IMR-90 (cell line): ENCODE measurements around the gene TMEM141. TPM values are rescaled to one million over a fixed set of nuclear protein-coding genes. Genes with fewer than 3 reads are reported as not detected.

Experiments used
- ATAC-seq: fragments of 200-7000 bp; cut with Tn5 transposase; 2 replicates; pipeline ENCODE4 v1.9.1; 2020; ENCODE audit warnings: low read depth, mild to moderate bottlenecking, moderate library complexity
- BruUV-seq: library from RNA; stranded (reverse); fragments of 400-500 nt; replicated peaks from 2 replicates; lab custom pipeline; 2021; lab: Mats Ljungman, UMichigan
- CTCF ChIA-PET: fragments of 300-600 bp; formaldehyde crosslinking; extraction: SDS; loops from one replicate; lab custom pipeline; 2021; ENCODE audit warnings: antibody characterized with exemption; lab: Yijun Ruan, JAX
- POLR2A ChIA-PET: fragments of 300-600 bp; sonication (Branson Sonifier 250); formaldehyde crosslinking; loops from one replicate; lab custom pipeline; 2022; ENCODE audit warnings: antibody characterized with exemption; ENCODE audit not compliant: unreplicated experiment; lab: Charles Lee
- DNase-seq: peaks from one replicate; pipeline ENCODE4 v3.0.0; 2013
- H2AFZ ChIP-seq: replicated peaks from 2 replicates; pipeline ENCODE3; 2013; ENCODE audit warnings: low read length, mild to moderate bottlenecking; ENCODE audit not compliant: poor library complexity
- H2AK5ac ChIP-seq: 2 replicates; pipeline ENCODE4 v1.6.1; 2013; ENCODE audit warnings: low read depth, low read length, inconsistent platforms
- H2AK9ac ChIP-seq: replicated peaks from 2 replicates; pipeline ENCODE3; 2013; ENCODE audit warnings: mild to moderate bottlenecking, low read depth, low read length, moderate library complexity; ENCODE audit not compliant: poor library complexity
- H2BK120ac ChIP-seq: 2 replicates; pipeline ENCODE4 v1.6.1; 2013; ENCODE audit warnings: low read depth, low read length, inconsistent platforms
- H2BK15ac ChIP-seq: 3 replicates; pipeline ENCODE4 v1.6.1; 2013; ENCODE audit warnings: low read depth, low read length, inconsistent platforms
- H2BK20ac ChIP-seq: 2 replicates; pipeline ENCODE4 v1.6.1; 2013; ENCODE audit warnings: low read depth, mild to moderate bottlenecking, inconsistent platforms, low read length, moderate library complexity
- H2BK5ac ChIP-seq: 2 replicates; pipeline ENCODE4 v1.6.1; 2013; ENCODE audit warnings: mild to moderate bottlenecking, low read depth, low read length, inconsistent platforms; ENCODE audit not compliant: poor library complexity, severe bottlenecking
- H3K14ac ChIP-seq: replicated peaks from 2 replicates; pipeline ENCODE4 v1.6.1; 2013; ENCODE audit warnings: low read depth, low read length, inconsistent platforms
- H3K18ac ChIP-seq: 2 replicates; pipeline ENCODE4 v1.6.1; 2013; ENCODE audit warnings: low read depth, low read length, control low read depth
- H3K23ac ChIP-seq: 2 replicates; pipeline ENCODE4 v1.6.1; 2013; ENCODE audit warnings: low read depth, low read length, inconsistent platforms
- H3K27ac ChIP-seq: 2 replicates; pipeline ENCODE4 v1.5.1; 2013; ENCODE audit warnings: mild to moderate bottlenecking, control low read depth, low read length; ENCODE audit not compliant: insufficient read depth
- H3K27me3 ChIP-seq: 2 replicates; pipeline ENCODE4 v1.6.1; 2013; ENCODE audit warnings: low read length; ENCODE audit not compliant: control insufficient read depth, insufficient read depth
- H3K36me3 ChIP-seq: 2 replicates; pipeline ENCODE4 v1.6.1; 2013; ENCODE audit warnings: low read length, mixed read lengths; ENCODE audit not compliant: control insufficient read depth, insufficient read depth
- H3K4ac ChIP-seq: 2 replicates; pipeline ENCODE4 v1.6.1; 2013; ENCODE audit warnings: low read depth, low read length, inconsistent platforms
- H3K4me1 ChIP-seq: 2 replicates; pipeline ENCODE4 v1.6.1; 2013; ENCODE audit warnings: low read length, mixed read lengths; ENCODE audit not compliant: control insufficient read depth, insufficient read depth
- H3K4me2 ChIP-seq: 2 replicates; pipeline ENCODE4 v1.6.1; 2013; ENCODE audit warnings: low read depth, mild to moderate bottlenecking, control low read depth, low read length, moderate library complexity
- H3K4me3 ChIP-seq: 2 replicates; pipeline ENCODE4 v1.5.1; 2013; ENCODE audit warnings: low read depth, mild to moderate bottlenecking, control low read depth, low read length, moderate library complexity; ENCODE audit not compliant: insufficient read depth
- H3K56ac ChIP-seq: 2 replicates; pipeline ENCODE4 v1.6.1; 2013; ENCODE audit warnings: low read length, inconsistent platforms; ENCODE audit not compliant: insufficient read depth; ENCODE audit errors: extremely low read depth
- H3K79me1 ChIP-seq, 2 experiments: 2 replicates each; pipeline ENCODE4 v1.6.1; 2013; ENCODE audit warnings: low read length in 2 of 2, inconsistent platforms in 1 of 2, low read depth in 1 of 2
- H3K9ac ChIP-seq: 2 replicates; pipeline ENCODE4 v1.6.1; 2013; ENCODE audit warnings: low read depth, low read length, control low read depth
- H3K9me1 ChIP-seq: 2 replicates; pipeline ENCODE4 v1.6.1; 2013; ENCODE audit warnings: low read length, inconsistent platforms; ENCODE audit not compliant: insufficient read depth
- H3K9me3 ChIP-seq: 2 replicates; pipeline ENCODE4 v1.6.1; 2013; ENCODE audit warnings: low read length; ENCODE audit not compliant: control insufficient read depth, insufficient read depth
- H4K20me1 ChIP-seq: 2 replicates; pipeline ENCODE4 v1.6.1; 2013; ENCODE audit warnings: low read length, inconsistent platforms; ENCODE audit not compliant: insufficient read depth
- H4K5ac ChIP-seq: 2 replicates; pipeline ENCODE4 v1.6.1; 2013; ENCODE audit warnings: mild to moderate bottlenecking, low read depth, low read length, control low read depth
- H4K8ac ChIP-seq, 2 experiments: 2 replicates each; pipeline ENCODE4 v1.6.1; 2013; ENCODE audit warnings: low read depth in 2 of 2, low read length in 2 of 2, control low read depth in 1 of 2, inconsistent platforms in 1 of 2
- H4K91ac ChIP-seq: 2 replicates; pipeline ENCODE4 v1.6.1; 2013; ENCODE audit warnings: low read depth, low read length, inconsistent platforms; ENCODE audit not compliant: insufficient read depth
- BHLHE40 ChIP-seq: fragments of 150-350 bp; IDR thresholded peaks from 2 replicates; pipeline ENCODE4 v1.6.1; 2016; ENCODE audit warnings: mild to moderate bottlenecking, low read depth, low read length
- CEBPB ChIP-seq: IDR thresholded peaks from 2 replicates; pipeline ENCODE4 v1.6.1; 2012; ENCODE audit warnings: low read depth, low read length, improper control_type of control experiment
- CHD1 ChIP-seq: IDR thresholded peaks from 2 replicates; pipeline ENCODE4 v1.6.1; 2012; ENCODE audit warnings: low read depth, low read length, improper control_type of control experiment
- FOS ChIP-seq: fragments of 150-350 bp; IDR thresholded peaks from 2 replicates; pipeline ENCODE4 v1.6.1; 2016; ENCODE audit warnings: low read depth, low read length
- MAFK ChIP-seq: IDR thresholded peaks from 2 replicates; pipeline ENCODE4 v1.6.1; 2012; ENCODE audit warnings: low read depth, low read length, improper control_type of control experiment
- MAZ ChIP-seq: IDR thresholded peaks from 2 replicates; pipeline ENCODE4 v1.6.1; 2012; ENCODE audit warnings: low read depth, mild to moderate bottlenecking, low read length, improper control_type of control experiment, moderate library complexity, borderline replicate concordance
- MXI1 ChIP-seq: IDR thresholded peaks from 2 replicates; pipeline ENCODE4 v1.6.1; 2012; ENCODE audit warnings: low read depth, mild to moderate bottlenecking, low read length, moderate library complexity, borderline replicate concordance
- NFE2L2 ChIP-seq: fragments of 150-350 bp; IDR thresholded peaks from 2 replicates; pipeline ENCODE4 v1.6.1; 2016; ENCODE audit warnings: low read depth, mild to moderate bottlenecking, low read length
- POLR2A ChIP-seq: IDR thresholded peaks from 2 replicates; pipeline ENCODE4 v1.6.1; 2012; ENCODE audit warnings: mild to moderate bottlenecking, low read depth, low read length
- RAD21 ChIP-seq: IDR thresholded peaks from 2 replicates; pipeline ENCODE4 v1.6.1; 2012; ENCODE audit warnings: low read length, improper control_type of control experiment
- RCOR1 ChIP-seq: IDR thresholded peaks from 2 replicates; pipeline ENCODE4 v1.6.1; 2012; ENCODE audit warnings: mild to moderate bottlenecking, low read length, improper control_type of control experiment; ENCODE audit not compliant: insufficient replicate concordance
- RFX5 ChIP-seq: IDR thresholded peaks from 2 replicates; pipeline ENCODE4 v1.8.0; 2012; ENCODE audit warnings: low read depth, mild to moderate bottlenecking, low read length, moderate library complexity
- SMC3 ChIP-seq: fragments of 150-350 bp; IDR thresholded peaks from 2 replicates; pipeline ENCODE4 v1.6.1; 2016; ENCODE audit warnings: low read depth, mild to moderate bottlenecking, antibody characterized with exemption, low read length, moderate library complexity
- WGBS, 2 experiments: methylation state at CpG; one replicate each; pipeline versions ENCODE4 v1.1.5 to v1.1.7; 2013; ENCODE audit warnings: missing lambda C conversion rate in 2 of 2; ENCODE audit not compliant: insufficient read length in 1 of 2; ENCODE audit errors: extremely low coverage in 2 of 2; 5-methylcytosine and 5-hydroxymethylcytosine counted together
- dilution Hi-C: fragments of 300-500 bp; cut with HindIII; formaldehyde crosslinking; loops from one replicate; pipeline ENCODE4 v1.14.3; 2018; ENCODE audit warnings: low sequenced_read_pairs; ENCODE audit not compliant: unreplicated experiment
- in situ Hi-C: fragments of 300-500 bp; cut with MboI; formaldehyde crosslinking; loops from 3 replicates; pipeline ENCODE4 v1.14.3; 2019; ENCODE audit warnings: low sequenced_read_pairs, inconsistent platforms, mixed read lengths
- intact Hi-C: fragments of 100-400 bp; cut with micrococcal nuclease; formaldehyde crosslinking; loops from 2 replicates; pipeline ENCODE4 v1.10.0; 2022
- polyA plus RNA-seq, 3 experiments: library from polyadenylated mRNA; depleted of rRNA; stranded (reverse); fragments of >200 nt; gene quantifications; 2 replicates each; pipeline ENCODE4 v1.2.3, GENCODE V29; 2012; ENCODE audit warnings: low replicate concordance in 1 of 3
- total RNA-seq: library from RNA; depleted of rRNA; stranded (reverse); fragments of >200 nt; gene quantifications from 2 replicates; pipeline ENCODE4 v1.2.3, GENCODE V29; 2012
- TF ChIP-seq, protein P1 (sequence below): conservative IDR thresholded peaks from 2 replicates; pipeline ENCODE4 v1.5.1; 2012; ENCODE audit warnings: mild to moderate bottlenecking, low read depth, low read length, improper control_type of control experiment
- TF ChIP-seq, protein P2 (sequence below): fragments of 150-350 bp; IDR thresholded peaks from 2 replicates; pipeline ENCODE4 v1.6.1; 2016; ENCODE audit warnings: low read depth, mild to moderate bottlenecking, low read length, moderate library complexity, borderline replicate concordance

Gene TMEM141
- total and polyA plus RNA-seq, 2 of the 4 experiments (the other 2 are of a cell fraction), result 39.1 to 77.8 TPM

DNA sequence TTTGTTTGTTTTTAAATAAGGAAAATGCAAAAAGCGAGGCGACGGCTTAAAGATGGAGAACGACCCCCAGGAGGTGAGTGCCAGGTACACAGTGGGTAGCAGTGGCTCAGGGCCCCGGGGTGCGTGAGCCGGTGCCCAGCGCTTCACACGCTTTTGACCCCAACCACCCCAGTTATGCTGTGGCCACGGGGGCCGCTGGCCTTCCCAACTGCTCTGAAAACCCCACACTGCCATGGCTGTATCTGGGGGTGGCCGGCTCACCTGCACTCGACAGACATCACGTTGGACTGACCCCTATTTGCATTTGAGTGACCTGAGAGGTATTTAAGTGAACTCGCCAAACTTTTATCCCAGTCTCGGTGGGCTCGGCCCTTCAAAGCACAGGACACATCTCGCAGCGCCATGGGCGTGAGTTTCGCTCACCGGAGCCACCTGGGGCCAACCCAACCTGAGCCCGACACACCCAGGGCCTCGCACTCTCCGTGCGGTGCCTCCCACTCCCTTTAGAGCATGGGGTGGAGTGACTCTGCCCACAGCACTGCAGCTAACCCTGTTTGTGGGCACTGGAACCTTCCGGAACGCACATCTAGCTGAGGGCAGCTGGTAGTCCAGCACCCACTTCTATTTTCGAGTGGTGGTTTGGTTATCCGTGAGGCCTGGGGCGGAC lies 37.5 kb downstream of the TMEM141 start:
- POLR2A ChIA-PET, result no interaction called here
- CTCF ChIA-PET, result no interaction called here

More for the DNA sequence above, 37.5 kb downstream of the TMEM141 start:
- H3K4ac ChIP-seq, result no peak overlapping the region
- BruUV-seq, result no TSS peak
- in situ Hi-C loops, result no loop called here
- peaks cover 68% of the 10 kb centered on the region for H3K36me3 ChIP-seq
- no peak overlapping the region for H3K14ac ChIP-seq
- no peak overlapping the region for H2BK15ac ChIP-seq
- no peak for DNase-seq
- 97% methylated on average over 14 of the region's 31 CpGs; no CpG with 5 or more reads in 1 of the 2 experiments for WGBS, 2 experiments
- H3K4me1 ChIP-seq, result no peaks in the 10 kb centered on the region
- H3K9ac ChIP-seq, result no peak overlapping the region
- H3K4me3 ChIP-seq, result no peak overlapping the region
- no peak overlapping the region for H4K8ac ChIP-seq
- no peak overlapping the region for H3K4me2 ChIP-seq
- H3K18ac ChIP-seq, result no peak overlapping the region
- no peak overlapping the region for H2AFZ ChIP-seq
- intact Hi-C loops, result no loop called here
- H4K5ac ChIP-seq, result no peak overlapping the region
- no peak overlapping the region for H3K23ac ChIP-seq
- no peak overlapping the region for H2AK9ac ChIP-seq
- H3K27me3 ChIP-seq, result no peaks in the 10 kb centered on the region
- no peak overlapping the region for H3K27ac ChIP-seq
- no peak for ATAC-seq
- H4K20me1 ChIP-seq, result no peaks in the 10 kb centered on the region; the same call in 1 of the 2 replicates
- no peak overlapping the region for H4K91ac ChIP-seq
- H3K79me1 ChIP-seq, result peaks cover 3% of the 10 kb centered on the region in 2 experiments; a peak in 1 of 4 replicates
- no peak overlapping the region for H3K56ac ChIP-seq
- dilution Hi-C loops, result no loop called here
- no peak overlapping the region for H2BK5ac ChIP-seq
- no peaks in the 10 kb centered on the region for H3K9me1 ChIP-seq
- no peak overlapping the region for H2AK5ac ChIP-seq
- H2BK20ac ChIP-seq, result no peak overlapping the region
- no peaks in the 10 kb centered on the region for H3K9me3 ChIP-seq
- H2BK120ac ChIP-seq, result no peak overlapping the region
- TF ChIP-seq MAFK (no peak), CEBPB (no peak), NFE2L2 (no peak), FOS (no peak), RCOR1 (no peak), RFX5 (no peak), MAZ (no peak), SMC3 (no peak), MXI1 (no peak), BHLHE40 (no peak), POLR2A (no peak), RAD21 (no peak), CHD1 (no peak)
- TF ChIP-seq, protein P1, sequence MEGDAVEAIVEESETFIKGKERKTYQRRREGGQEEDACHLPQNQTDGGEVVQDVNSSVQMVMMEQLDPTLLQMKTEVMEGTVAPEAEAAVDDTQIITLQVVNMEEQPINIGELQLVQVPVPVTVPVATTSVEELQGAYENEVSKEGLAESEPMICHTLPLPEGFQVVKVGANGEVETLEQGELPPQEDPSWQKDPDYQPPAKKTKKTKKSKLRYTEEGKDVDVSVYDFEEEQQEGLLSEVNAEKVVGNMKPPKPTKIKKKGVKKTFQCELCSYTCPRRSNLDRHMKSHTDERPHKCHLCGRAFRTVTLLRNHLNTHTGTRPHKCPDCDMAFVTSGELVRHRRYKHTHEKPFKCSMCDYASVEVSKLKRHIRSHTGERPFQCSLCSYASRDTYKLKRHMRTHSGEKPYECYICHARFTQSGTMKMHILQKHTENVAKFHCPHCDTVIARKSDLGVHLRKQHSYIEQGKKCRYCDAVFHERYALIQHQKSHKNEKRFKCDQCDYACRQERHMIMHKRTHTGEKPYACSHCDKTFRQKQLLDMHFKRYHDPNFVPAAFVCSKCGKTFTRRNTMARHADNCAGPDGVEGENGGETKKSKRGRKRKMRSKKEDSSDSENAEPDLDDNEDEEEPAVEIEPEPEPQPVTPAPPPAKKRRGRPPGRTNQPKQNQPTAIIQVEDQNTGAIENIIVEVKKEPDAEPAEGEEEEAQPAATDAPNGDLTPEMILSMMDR, result no peak
- TF ChIP-seq, protein P2, sequence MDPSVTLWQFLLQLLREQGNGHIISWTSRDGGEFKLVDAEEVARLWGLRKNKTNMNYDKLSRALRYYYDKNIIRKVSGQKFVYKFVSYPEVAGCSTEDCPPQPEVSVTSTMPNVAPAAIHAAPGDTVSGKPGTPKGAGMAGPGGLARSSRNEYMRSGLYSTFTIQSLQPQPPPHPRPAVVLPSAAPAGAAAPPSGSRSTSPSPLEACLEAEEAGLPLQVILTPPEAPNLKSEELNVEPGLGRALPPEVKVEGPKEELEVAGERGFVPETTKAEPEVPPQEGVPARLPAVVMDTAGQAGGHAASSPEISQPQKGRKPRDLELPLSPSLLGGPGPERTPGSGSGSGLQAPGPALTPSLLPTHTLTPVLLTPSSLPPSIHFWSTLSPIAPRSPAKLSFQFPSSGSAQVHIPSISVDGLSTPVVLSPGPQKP, result no peak
